Upper lobe of left lung (tissue), 6 donors: ENCODE measurements around the gene ANKRD31. TPM values are rescaled to one million over a fixed set of nuclear protein-coding genes. Genes with fewer than 3 reads are reported as not detected.

ENCODE experiments used
- ATAC-seq, 2 donors: fragments of 200-7000 bp; cut with Tn5 transposase; one replicate each; pipeline ENCODE4 v1.9.1; 2022; ENCODE audit warnings: mild to moderate bottlenecking in 2 of 2, moderate library complexity in 2 of 2; ENCODE audit not compliant: low FRiP score in 2 of 2
- DNase-seq, 2 donors: peaks; one replicate each; pipeline ENCODE4 v3.0.0-alpha.2; 2019 to 2020
- H3K27ac ChIP-seq, 4 donors: fragments of 200-600 bp; sonication (generic); one replicate each; pipeline ENCODE4 v1.5.1; 2016 to 2019
- H3K27me3 ChIP-seq, 4 donors: fragments of 200-600 bp; sonication (generic); one replicate each; pipeline ENCODE4 v1.5.1; 2017 to 2019
- H3K36me3 ChIP-seq, 4 donors: fragments of 200-600 bp; sonication (generic); one replicate each; pipeline ENCODE4 v1.5.1; 2016 to 2019
- H3K4me1 ChIP-seq, 4 donors: fragments of 200-600 bp; sonication (generic); one replicate each; pipeline ENCODE4 v1.5.1; 2018 to 2019
- H3K4me3 ChIP-seq, 4 donors: fragments of 200-600 bp; sonication (generic); one replicate each; pipeline ENCODE4 v1.5.1; 2017 to 2019; ENCODE audit warnings: mild to moderate bottlenecking in 2 of 4, moderate library complexity in 1 of 4
- H3K9me3 ChIP-seq, 4 donors: fragments of 200-600 bp; sonication (generic); one replicate each; pipeline ENCODE4 v1.5.1; 2018 to 2019
- EP300 ChIP-seq, 4 donors: sonication (generic); formaldehyde crosslinking; IDR thresholded peaks; one replicate each; pipeline ENCODE4 v1.5.1; 2017; ENCODE audit warnings: antibody characterized with exemption in 4 of 4, control low read depth in 2 of 4
- POLR2A ChIP-seq, 4 donors: fragments of 450-650 bp; IDR thresholded peaks; one replicate each; pipeline ENCODE4 v1.5.1; 2016 to 2017; ENCODE audit warnings: antibody characterized with exemption in 4 of 4, mild to moderate bottlenecking in 2 of 4
- POLR2AphosphoS5 ChIP-seq, 2 donors: sonication (generic); formaldehyde crosslinking; IDR thresholded peaks; one replicate each; pipeline ENCODE4 v1.5.1; 2017; ENCODE audit warnings: antibody characterized with exemption in 2 of 2
- WGBS, 2 donors: methylation state at CpG; one replicate each; pipeline ENCODE4 v1.1.5; 2017 to 2018; 5-methylcytosine and 5-hydroxymethylcytosine counted together
- small RNA-seq, 4 donors: library from RNA; depleted of rRNA; stranded (forward); fragments of <200 nt; gene quantifications; one replicate each; pipeline ENCODE3, GENCODE V24; 2016
- total RNA-seq, 6 donors: library from RNA; depleted of rRNA in 4 of 6; stranded (reverse); fragments of >200 nt in 4 of 6; gene quantifications; one replicate each; pipeline versions ENCODE4 v1.1.0 to v1.2.1, GENCODE V29; 2016 to 2021
- TF ChIP-seq, protein P1 (sequence below), 6 experiments: fragments of 450-650 bp in 4 of 6; fragments of 200-600 bp in 2 of 6; sonication (generic) in 2 of 6; IDR thresholded peaks; one replicate each; pipeline ENCODE4 v1.5.1; 2016 to 2019; ENCODE audit warnings: antibody characterized with exemption in 6 of 6
- donor health status: DM: no; HTN: no; CAD: no; lungs with moderate emphysema.
- donor health status: DM: no; HTN: yes; CAD: no; lungs with severe emphysema.

The ANKRD31 gene
- total RNA-seq, 6 donors from 2014 or later, result under 0.01 to 0.17 (median 0.11) TPM; not detected in 2

DNA sequence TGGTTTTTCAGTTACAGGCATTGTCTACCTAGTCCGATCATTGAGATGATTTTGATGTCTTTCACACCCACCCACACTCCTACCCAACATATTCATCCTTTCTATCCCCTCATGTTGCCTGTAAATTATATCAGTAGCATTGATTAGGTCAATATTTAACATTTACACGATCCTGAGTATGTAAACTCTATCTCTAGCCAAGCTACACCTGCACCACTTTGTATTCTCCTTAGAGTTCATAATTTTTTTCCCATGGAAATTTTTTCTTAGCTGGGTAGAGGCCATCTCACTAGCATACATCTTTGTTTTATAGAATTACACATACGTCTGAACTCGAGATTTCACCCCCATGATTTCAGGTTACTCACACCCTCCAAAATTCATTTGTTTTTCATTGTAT lies 214.9 kb downstream of the ANKRD31 start:
- Histone ChIP-seq H3K27me3 (no peaks in the 10 kb centered on the region), H3K4me3 (no peak overlapping the region), H3K4me1 (no peaks in the 10 kb centered on the region), H3K36me3 (no peaks in the 10 kb centered on the region), H3K9me3 (no peaks in the 10 kb centered on the region), H3K27ac (no peak overlapping the region)
- DNase-seq, result no peak
- TF ChIP-seq EP300 (IDR thresholded peaks at IDR 0.05) (no peak), POLR2A (IDR thresholded peaks at IDR 0.05) (no peak), POLR2AphosphoS5 (IDR thresholded peaks at IDR 0.05) (no peak)
- TF ChIP-seq, protein P1, sequence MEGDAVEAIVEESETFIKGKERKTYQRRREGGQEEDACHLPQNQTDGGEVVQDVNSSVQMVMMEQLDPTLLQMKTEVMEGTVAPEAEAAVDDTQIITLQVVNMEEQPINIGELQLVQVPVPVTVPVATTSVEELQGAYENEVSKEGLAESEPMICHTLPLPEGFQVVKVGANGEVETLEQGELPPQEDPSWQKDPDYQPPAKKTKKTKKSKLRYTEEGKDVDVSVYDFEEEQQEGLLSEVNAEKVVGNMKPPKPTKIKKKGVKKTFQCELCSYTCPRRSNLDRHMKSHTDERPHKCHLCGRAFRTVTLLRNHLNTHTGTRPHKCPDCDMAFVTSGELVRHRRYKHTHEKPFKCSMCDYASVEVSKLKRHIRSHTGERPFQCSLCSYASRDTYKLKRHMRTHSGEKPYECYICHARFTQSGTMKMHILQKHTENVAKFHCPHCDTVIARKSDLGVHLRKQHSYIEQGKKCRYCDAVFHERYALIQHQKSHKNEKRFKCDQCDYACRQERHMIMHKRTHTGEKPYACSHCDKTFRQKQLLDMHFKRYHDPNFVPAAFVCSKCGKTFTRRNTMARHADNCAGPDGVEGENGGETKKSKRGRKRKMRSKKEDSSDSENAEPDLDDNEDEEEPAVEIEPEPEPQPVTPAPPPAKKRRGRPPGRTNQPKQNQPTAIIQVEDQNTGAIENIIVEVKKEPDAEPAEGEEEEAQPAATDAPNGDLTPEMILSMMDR (IDR thresholded peaks at IDR 0.05), result no peak
- no peak for ATAC-seq
- 82 to 88% methylated on average over 4 of the region's 4 CpGs for WGBS, 2 donors

DNA sequence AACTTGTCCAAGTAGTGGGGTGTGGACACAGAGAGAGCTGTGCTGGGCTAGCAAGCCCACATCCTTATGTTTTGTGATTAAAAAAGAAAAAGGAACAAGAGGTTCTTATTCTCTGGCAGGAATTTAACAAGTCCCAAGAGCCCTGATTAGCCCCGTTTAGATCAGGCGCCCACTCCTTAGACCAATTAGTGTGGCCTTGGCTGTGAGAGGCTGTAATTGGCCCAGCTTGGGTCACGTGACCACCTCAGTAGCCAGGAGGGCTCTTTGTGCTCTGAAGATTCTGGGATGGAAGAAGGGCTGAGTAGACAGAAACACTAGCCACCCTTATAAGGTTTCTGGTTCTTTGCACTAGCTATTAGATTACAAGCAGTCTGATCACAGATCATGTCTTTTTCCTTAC lies 215.5 kb downstream of the ANKRD31 start:
- no peak for ATAC-seq
- Histone ChIP-seq H3K27me3 (no peaks in the 10 kb centered on the region), H3K36me3 (no peaks in the 10 kb centered on the region), H3K27ac (no peak overlapping the region), H3K9me3 (no peaks in the 10 kb centered on the region), H3K4me3 (no peak overlapping the region), H3K4me1 (no peaks in the 10 kb centered on the region)
- TF ChIP-seq, protein P1 (IDR thresholded peaks at IDR 0.05), result no peak
- DNase-seq, result no peak
- 81 to 82% methylated on average over 3 of the region's 3 CpGs for WGBS, 2 donors

DNA sequence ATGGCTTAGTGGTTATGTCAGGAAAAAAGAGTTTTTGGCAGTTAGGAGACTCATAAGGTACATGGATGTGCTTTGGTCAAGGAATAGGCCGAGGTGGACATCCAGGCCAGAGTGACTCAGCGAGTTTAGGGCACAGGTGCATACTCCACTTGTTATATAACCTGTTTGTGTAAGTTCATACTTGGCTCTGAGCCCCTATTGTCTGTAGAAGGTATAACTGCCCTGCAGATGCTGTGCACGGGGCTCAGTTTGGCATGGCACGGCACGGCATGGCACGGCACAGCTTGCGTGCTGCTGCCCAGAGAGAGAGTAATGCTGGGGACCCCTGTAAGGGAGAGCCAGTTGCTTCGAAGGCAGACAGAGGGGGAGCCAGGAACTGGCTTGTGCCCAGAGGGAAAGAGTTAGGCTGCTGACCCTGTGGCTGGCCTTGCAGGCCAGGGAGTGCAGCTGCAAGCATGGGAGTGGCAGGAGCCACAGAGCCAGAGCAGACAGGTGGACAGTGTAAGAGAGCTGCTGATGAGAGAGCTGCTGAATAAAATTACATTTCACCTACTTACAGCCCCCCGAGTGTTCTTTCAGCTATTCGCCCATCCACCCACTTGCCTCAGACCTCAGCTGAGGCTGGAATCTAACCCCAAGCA lies 216.5 kb downstream of the ANKRD31 start:
- ATAC-seq (no peak), DNase-seq (peak in 1 of 2 donors; percentile 49)
- no peak for TF ChIP-seq POLR2A (IDR thresholded peaks at IDR 0.05)
- Histone ChIP-seq H3K4me1 (no peaks in the 10 kb centered on the region), H3K36me3 (no peaks in the 10 kb centered on the region), H3K27me3 (no peaks in the 10 kb centered on the region), H3K9me3 (no peaks in the 10 kb centered on the region), H3K27ac (no peak overlapping the region), H3K4me3 (no peak overlapping the region)
- WGBS, 2 donors, result 86 to 88% methylated on average over 10 of the region's 10 CpGs

DNA sequence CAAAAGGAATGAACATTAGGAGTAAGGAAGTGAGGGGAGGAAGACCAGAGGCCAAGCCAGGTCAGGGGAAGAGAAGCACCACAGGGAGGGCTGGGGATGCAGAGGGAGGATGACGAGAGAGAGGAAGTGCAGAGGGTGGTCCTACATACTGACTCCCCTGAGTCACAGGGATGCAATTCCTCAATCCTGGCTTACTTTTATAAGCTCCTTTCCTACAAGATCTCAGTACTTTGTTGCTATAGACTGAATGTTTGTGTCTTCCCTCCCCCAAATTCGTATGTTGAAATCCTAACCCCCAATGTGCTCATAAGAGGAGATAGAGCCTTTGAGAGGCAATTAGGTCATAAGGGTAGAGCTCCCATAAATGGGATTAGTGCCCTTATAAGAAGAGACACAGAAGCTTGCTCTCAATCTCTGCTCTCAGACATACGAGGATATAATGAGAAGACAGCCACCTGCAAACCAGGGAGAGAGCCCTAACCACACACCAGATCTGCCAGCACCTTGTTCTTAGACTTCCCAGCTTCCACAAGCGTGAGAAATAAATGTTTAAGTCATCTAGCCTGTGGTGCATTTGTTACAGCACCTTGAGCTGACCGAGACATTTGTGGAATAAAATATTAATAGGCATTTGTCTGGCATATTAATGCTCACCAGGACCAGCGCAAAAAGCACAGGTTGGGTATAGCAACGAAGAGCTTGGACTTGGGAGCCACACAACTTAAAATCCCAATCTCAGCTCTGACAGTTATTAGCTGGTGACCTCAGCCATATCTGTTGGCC lies 217.7 kb downstream of the ANKRD31 start:
- no peaks in the 10 kb centered on the region for H3K27me3 ChIP-seq
- DNase-seq, result no peak
- no peak overlapping the region for H3K4me3 ChIP-seq
- TF ChIP-seq POLR2AphosphoS5 (IDR thresholded peaks at IDR 0.05), result no peak
- TF ChIP-seq, protein P1 (IDR thresholded peaks at IDR 0.05), result no peak
- TF ChIP-seq EP300 (IDR thresholded peaks at IDR 0.05), result no peak
- no peak for TF ChIP-seq POLR2A (IDR thresholded peaks at IDR 0.05)
- WGBS, 2 donors, result 73 to 78% methylated on average over 7 of the region's 7 CpGs
- no peaks in the 10 kb centered on the region for H3K36me3 ChIP-seq
- ATAC-seq, result no peak
- H3K27ac ChIP-seq, result no peak overlapping the region
- H3K4me1 ChIP-seq, result no peaks in the 10 kb centered on the region
- H3K9me3 ChIP-seq, result no peaks in the 10 kb centered on the region

Small RNAs within 50 kb of the gene (small RNA-seq; reads per million reads assigned to genes)
- gene SUMO2P5, result 0 reads per million in 4 donors

Other genes with a start within 250 kb of the ANKRD31 start
- gene GCNT4, start 184.3 kb downstream of the ANKRD31 start, total RNA-seq, result 1 to 10 TPM in 5 of 6 donors, under 1 TPM in 1; 0.33 to 3.6 (median 1.8) TPM
- gene HMGCR, start 100.3 kb upstream of the ANKRD31 start, total RNA-seq, result 10 to 100 TPM; 29.3 to 93.7 (median 72.5) TPM